ENCODE measurements around the gene CDK10.

CDK10 gene

GRCh38 chr16:89716493-89716892 lies 30.0 kb downstream of the CDK10 start:
- H3K36me3 ChIP-seq (ENCODE audit: control insufficient read depth, insufficient read depth, low read length) = no peaks in the 10 kb centered on the region
- H3K9ac ChIP-seq = no peak overlapping the region
- no peaks in the 10 kb centered on the region for H3K27me3 ChIP-seq (ENCODE audit: control insufficient read depth, insufficient read depth, low read length)

GRCh38 chr16:89716916-89717687 lies 30.6 kb downstream of the CDK10 start:
- Histone ChIP-seq H3K4me2 (ENCODE audit: low read length) (no peak overlapping the region), H3K4me1 (no peaks in the 10 kb centered on the region), H3K27ac (no peak overlapping the region), H3K4me3 (ENCODE audit: low read depth, low read length) (no peak overlapping the region), H3K9me3 (ENCODE audit: control insufficient read depth, low read length) (no peaks in the 10 kb centered on the region), H3K27me3 (ENCODE audit: control insufficient read depth, insufficient read depth, low read length) (no peaks in the 10 kb centered on the region), H3K79me2 (peaks cover 13% of the 10 kb centered on the region), H2AFZ (no peak overlapping the region), H3K9ac (no peak overlapping the region), H3K36me3 (ENCODE audit: control insufficient read depth, insufficient read depth, low read length) (no peaks in the 10 kb centered on the region)
- no peak for TF ChIP-seq CTCF (IDR thresholded peaks at IDR 0.05)

More at GRCh38 chr16:89716493-89716892, 30.0 kb downstream of the CDK10 start:
- no peak for TF ChIP-seq CTCF (IDR thresholded peaks at IDR 0.05)
- H3K9me3 ChIP-seq (ENCODE audit: control insufficient read depth, low read length) = no peaks in the 10 kb centered on the region
- H2AFZ ChIP-seq = no peak overlapping the region
- no peaks in the 10 kb centered on the region for H3K4me1 ChIP-seq
- no peak overlapping the region for H3K4me2 ChIP-seq (ENCODE audit: low read length)
- no peak overlapping the region for H3K27ac ChIP-seq
- H3K4me3 ChIP-seq (ENCODE audit: low read depth, low read length) = no peak overlapping the region
- peaks cover 13% of the 10 kb centered on the region for H3K79me2 ChIP-seq

GRCh38 chr16:89717688-89718505 lies 31.4 kb downstream of the CDK10 start:
- Histone ChIP-seq H2AFZ (no peak overlapping the region), H3K4me3 (ENCODE audit: low read depth, low read length) (no peak overlapping the region), H3K4me2 (ENCODE audit: low read length) (no peak overlapping the region), H3K36me3 (ENCODE audit: control insufficient read depth, insufficient read depth, low read length) (no peaks in the 10 kb centered on the region), H3K9ac (no peak overlapping the region), H3K4me1 (no peaks in the 10 kb centered on the region), H3K9me3 (ENCODE audit: control insufficient read depth, low read length) (no peaks in the 10 kb centered on the region), H3K79me2 (peaks cover 13% of the 10 kb centered on the region), H3K27me3 (ENCODE audit: control insufficient read depth, insufficient read depth, low read length) (no peaks in the 10 kb centered on the region), H3K27ac (no peak overlapping the region)
- no peak for TF ChIP-seq CTCF (IDR thresholded peaks at IDR 0.05)

- Histone ChIP-seq H2AFZ (peak overlapping the region; percentile 86), H3K4me1 (no peaks in the 10 kb centered on the region), H3K4me2 (ENCODE audit: low read length) (peak overlapping the region; percentile 90), H3K4me3 (ENCODE audit: low read depth, low read length) (peak overlapping the region; percentile 78), H3K9ac (peak overlapping the region; percentile 49), H3K79me2 (peaks cover 21% of the 10 kb centered on the region), H3K9me3 (ENCODE audit: control insufficient read depth, low read length) (no peaks in the 10 kb centered on the region), H3K27ac (peak overlapping the region; percentile 86), H3K36me3 (ENCODE audit: control insufficient read depth, insufficient read depth, low read length) (no peaks in the 10 kb centered on the region), H3K27me3 (ENCODE audit: control insufficient read depth, insufficient read depth, low read length) (no peaks in the 10 kb centered on the region)
- no peak for TF ChIP-seq CTCF (IDR thresholded peaks at IDR 0.05)
These were observed 34.0 kb downstream of the CDK10 start for GRCh38 chr16:89720551-89720812.

All from parathyroid adenoma (tissue), 2 donors.